Mucosa of descending colon (tissue), 3 donors: Measurements from ENCODE around the gene SOCS3. TPM values are rescaled to one million over a fixed set of nuclear protein-coding genes. Genes with fewer than 3 reads are reported as not detected.
A peak's percentile ranks its signal among the peaks of the same experiment; 100 is the strongest.

Experiments
- ATAC-seq: fragments of 200-7000 bp; cut with Tn5 transposase; one replicate; pipeline ENCODE4 v1.9.1; 2020; ENCODE audit warnings: mild to moderate bottlenecking, moderate library complexity
- DNase-seq, 3 donors: peaks; one replicate each; pipeline ENCODE4 v3.0.0-alpha.2; 2020
- H3K36me3 ChIP-seq: fragments of 200-600 bp; one replicate; pipeline ENCODE4 v1.8.0; 2021; ENCODE audit warnings: low read depth, mild to moderate bottlenecking
- H3K4me1 ChIP-seq: fragments of 200-600 bp; one replicate; pipeline ENCODE4 v1.8.0; 2021; ENCODE audit warnings: low read depth, mild to moderate bottlenecking
- H3K4me3 ChIP-seq: fragments of 200-600 bp; one replicate; pipeline ENCODE4 v1.8.0; 2021; ENCODE audit warnings: mild to moderate bottlenecking
- H3K9me3 ChIP-seq: fragments of 200-600 bp; one replicate; pipeline ENCODE4 v1.8.0; 2021; ENCODE audit warnings: mild to moderate bottlenecking
- intact Hi-C, 2 donors: fragments of 100-400 bp; cut with DNase I in 1 of 2; cut with micrococcal nuclease in 1 of 2; formaldehyde crosslinking; loops; one replicate each; pipeline versions ENCODE4 v1.11.0 to v1.11.1; 2022; cut with DNase I, micrococcal nuclease
- total RNA-seq, 3 donors: library from RNA; stranded (reverse); fragmentation: NEBNext Ultra II Directional in 2 of 3; extraction: Animal tissue kit (Norgen Biotek cat#: 25700) in 2 of 3; gene quantifications; one replicate each; pipeline versions ENCODE4 v1.2.1 to v1.2.4, GENCODE V29; 2021 to 2023
- TF ChIP-seq, protein P1 (sequence below): fragments of 200-600 bp; IDR thresholded peaks from one replicate; pipeline ENCODE4 v1.8.0; 2022; ENCODE audit warnings: antibody characterized with exemption, mild to moderate bottlenecking
- donor health status: DM: no; HTN: no; CAD: no; lungs with moderate emphysema.
- donor health status: DM: no; HTN: no; CAD: no.
- donor health status: DM: no; HTN: yes; CAD: no.

Gene SOCS3
- total RNA-seq, 3 donors from 2014 or later, result 21.9 to 41.3 (median 23.2) TPM

DNA sequence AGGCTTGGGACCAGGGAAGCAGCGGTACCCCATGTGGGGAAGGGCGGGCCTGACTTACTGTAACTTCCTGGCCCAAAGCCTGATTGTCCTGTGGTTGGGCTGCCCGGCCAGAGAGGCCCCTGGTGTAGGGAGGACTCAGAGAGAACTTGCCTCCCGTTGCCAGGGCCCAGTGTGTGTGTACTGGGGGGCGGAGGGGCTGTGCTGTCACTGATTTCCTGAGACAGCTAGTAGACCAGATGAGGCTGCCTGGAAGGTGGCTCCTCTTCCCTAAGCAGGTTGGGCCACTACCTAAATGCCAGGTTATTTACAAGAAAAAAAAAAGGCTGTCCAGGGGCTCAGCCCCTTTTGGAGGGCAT lies 16.7 kb downstream of the SOCS3 start:
- intact Hi-C loops, result no loop called here
- ATAC-seq, result peak; percentile 9
- no peaks in the 10 kb centered on the region for H3K9me3 ChIP-seq
- no peaks in the 10 kb centered on the region for H3K36me3 ChIP-seq
- TF ChIP-seq, protein P1, sequence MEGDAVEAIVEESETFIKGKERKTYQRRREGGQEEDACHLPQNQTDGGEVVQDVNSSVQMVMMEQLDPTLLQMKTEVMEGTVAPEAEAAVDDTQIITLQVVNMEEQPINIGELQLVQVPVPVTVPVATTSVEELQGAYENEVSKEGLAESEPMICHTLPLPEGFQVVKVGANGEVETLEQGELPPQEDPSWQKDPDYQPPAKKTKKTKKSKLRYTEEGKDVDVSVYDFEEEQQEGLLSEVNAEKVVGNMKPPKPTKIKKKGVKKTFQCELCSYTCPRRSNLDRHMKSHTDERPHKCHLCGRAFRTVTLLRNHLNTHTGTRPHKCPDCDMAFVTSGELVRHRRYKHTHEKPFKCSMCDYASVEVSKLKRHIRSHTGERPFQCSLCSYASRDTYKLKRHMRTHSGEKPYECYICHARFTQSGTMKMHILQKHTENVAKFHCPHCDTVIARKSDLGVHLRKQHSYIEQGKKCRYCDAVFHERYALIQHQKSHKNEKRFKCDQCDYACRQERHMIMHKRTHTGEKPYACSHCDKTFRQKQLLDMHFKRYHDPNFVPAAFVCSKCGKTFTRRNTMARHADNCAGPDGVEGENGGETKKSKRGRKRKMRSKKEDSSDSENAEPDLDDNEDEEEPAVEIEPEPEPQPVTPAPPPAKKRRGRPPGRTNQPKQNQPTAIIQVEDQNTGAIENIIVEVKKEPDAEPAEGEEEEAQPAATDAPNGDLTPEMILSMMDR, result no peak
- DNase-seq, result peak; percentile 63 to 86 (median 65)
- H3K4me3 ChIP-seq, result no peak overlapping the region
- H3K4me1 ChIP-seq, result peaks cover 23% of the 10 kb centered on the region

DNA sequence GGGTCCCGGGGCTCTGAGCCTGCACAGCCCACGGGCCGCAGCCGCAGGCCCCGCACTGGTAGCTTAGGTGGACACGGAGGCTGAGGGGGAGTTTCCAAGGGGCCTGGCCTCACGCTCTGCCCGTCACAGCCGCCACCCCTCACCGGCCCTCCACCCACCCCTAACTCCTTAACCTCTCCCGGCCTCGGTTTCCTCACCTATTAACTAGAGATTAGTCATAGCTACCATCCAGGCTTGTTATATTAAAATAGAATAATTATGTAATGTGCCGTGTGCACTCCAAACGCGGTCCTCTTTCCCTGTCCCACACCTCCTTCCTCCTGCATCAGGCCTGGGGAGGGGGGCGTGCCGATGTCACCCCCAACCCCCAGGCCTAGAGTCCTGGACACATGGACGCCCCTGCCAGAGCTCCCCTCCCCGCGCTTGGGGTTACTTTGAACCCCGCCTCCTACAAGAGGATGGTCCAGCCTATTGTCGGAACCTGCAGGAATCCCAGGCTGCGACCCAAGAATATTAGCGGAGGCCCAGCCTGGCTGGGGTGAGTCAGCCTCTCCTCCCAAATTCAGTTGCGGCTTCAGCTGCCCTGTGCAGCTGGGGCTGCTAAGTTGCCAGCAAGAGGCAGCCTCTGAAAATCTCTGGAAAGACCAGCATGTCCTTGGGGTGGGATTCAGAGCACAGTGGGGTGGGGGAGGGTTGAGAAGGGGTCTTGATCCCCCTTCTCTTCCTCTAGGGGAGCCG lies 17.3 kb downstream of the SOCS3 start:
- ATAC-seq, result peak; percentile 6
- intact Hi-C loops, result no loop called here
- no peak overlapping the region for H3K4me3 ChIP-seq
- H3K4me1 ChIP-seq, result peaks cover 23% of the 10 kb centered on the region
- no peaks in the 10 kb centered on the region for H3K36me3 ChIP-seq
- peak in 2 of 3 donors; percentile 59 to 78 for DNase-seq
- TF ChIP-seq, protein P1, result no peak
- H3K9me3 ChIP-seq, result no peaks in the 10 kb centered on the region

DNA sequence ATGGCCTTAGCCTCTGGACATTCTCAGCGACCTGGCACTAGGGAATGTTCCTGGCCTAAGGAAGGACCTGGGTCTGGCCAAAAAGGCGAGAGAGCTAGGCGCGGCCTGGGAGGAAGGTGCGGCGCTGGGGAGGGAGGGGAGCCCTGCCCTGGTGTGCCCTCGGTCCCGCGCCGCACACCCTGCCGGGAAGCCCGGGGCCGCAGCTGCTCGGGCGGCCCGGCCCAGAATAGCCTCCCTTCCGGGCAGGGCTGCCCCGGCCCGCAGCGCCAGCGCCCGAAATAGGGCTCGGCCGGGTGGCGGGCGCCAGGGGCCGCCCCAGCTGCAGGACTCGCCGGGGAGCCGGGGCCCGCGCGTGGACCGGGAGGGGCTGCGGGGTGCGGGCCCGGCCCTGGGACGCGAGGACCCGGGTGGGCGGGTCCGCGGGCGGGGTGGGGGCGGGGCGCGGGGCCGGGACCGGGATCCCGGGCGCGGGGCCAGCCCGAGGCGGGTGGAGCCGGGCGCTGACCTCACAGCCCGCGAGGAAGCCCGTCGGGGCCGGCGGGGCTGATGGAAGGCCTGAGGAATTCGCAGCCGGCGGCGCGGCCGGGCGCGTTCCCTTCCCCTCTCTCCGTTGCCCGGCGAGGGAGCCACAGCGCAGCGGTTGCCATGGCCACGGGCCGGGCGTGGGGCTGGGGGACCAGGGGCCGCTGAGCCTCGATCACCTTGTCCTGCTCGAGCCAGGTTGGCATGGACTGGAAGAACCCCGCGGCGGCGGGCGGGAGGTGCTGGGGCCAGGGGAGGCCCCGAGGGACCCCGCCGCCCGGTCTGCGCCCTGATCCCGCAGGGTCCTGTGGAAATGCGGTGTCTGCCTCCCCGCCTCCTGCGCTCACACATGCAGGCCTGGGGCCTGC lies 18.1 kb downstream of the SOCS3 start:
- Histone ChIP-seq H3K36me3 (no peaks in the 10 kb centered on the region), H3K4me1 (peaks cover 23% of the 10 kb centered on the region), H3K9me3 (no peaks in the 10 kb centered on the region), H3K4me3 (no peak overlapping the region)
- DNase-seq (peak; percentile 78 to 85 (median 85)), ATAC-seq (peak; percentile 68)
- TF ChIP-seq, protein P1, result no peak
- intact Hi-C loops, result no loop called here

DNA sequence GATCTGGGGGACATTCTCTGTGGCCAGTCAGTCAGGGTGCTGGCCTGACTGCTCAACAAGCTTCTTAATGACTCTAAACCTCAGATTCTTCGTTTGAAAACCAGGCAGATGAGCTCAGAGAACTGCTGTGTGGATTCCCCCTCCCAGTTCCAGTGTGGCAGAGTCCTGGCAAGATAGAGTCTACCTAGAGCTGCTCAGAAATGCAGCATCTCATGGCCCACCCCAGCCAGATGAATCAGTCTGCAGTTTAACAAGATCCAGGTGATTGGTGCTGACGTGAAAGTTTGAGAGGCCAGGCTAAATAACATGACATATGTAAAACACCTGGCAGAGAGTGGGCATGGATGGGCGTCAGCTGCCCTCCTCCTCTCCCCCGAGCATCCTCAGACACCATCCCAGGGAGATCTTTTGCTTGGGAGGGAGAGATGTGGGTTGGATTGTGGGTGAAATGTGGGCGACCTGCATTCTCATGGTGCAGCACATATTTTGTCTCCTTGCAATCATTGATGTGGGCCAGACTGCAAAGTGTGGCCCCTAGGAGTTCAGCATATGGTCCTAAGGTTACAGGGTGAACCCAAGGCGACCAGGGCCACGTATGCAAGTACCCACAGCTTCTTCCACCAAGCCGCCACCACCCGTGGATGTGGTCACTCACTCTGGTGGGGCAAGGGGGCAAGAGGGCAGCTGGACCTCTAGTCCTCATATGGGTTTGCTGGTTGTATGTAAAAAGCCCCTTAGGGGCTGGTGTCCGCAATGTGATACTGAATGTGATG lies 19.5 kb downstream of the SOCS3 start:
- TF ChIP-seq, protein P1, result no peak
- Histone ChIP-seq H3K9me3 (no peaks in the 10 kb centered on the region), H3K4me1 (peaks cover 23% of the 10 kb centered on the region), H3K4me3 (no peak overlapping the region), H3K36me3 (no peaks in the 10 kb centered on the region)
- intact Hi-C loops, result no loop called here
- no peak for ATAC-seq
- DNase-seq, result no peak

DNA sequence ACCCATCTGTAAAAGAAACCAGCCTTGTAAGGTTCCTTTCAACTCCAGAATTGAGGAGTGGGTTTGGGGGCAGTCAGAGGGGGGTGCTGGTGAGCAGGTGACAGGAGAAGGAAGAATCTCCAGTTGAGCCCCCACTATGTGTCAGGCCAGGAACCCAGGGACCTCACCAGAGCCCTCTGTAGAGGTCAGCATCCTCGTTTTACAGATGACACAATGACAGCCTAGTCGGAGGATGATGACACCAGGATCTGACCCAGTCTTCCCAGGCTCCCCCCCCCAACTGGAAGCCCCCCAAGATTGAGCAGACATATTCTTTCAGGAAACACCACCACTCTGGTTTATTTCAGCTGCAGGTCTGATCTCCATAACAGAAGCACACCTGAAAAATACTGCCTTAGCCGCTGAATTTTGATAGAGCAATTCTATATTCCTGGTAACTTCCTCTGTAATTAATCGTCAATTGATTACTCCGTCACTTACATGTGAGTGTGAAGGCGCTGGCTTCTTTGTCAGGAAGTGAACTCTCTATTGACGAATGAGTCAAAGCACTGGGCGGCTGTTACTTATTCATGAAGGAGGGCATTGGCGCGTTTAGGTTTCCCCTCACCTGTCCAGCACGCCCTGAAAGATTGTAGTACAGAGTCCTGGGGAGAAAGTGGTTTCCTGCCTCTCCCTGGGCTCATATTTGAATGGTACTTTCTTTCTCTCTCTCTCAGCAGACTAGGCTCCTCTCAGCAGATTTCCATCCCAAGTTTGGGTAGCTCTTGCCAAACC lies 21.2 kb downstream of the SOCS3 start:
- no peaks in the 10 kb centered on the region for H3K36me3 ChIP-seq
- H3K4me3 ChIP-seq, result no peak overlapping the region
- peaks cover 19% of the 10 kb centered on the region for H3K4me1 ChIP-seq
- intact Hi-C loops, result no loop called here
- DNase-seq (peak in 1 of 3 donors; percentile 73), ATAC-seq (peak; percentile 74)
- no peaks in the 10 kb centered on the region for H3K9me3 ChIP-seq
- TF ChIP-seq, protein P1, result no peak
